NCI-H345 treated with DMSO at 0.1 percent for 48 hours (cell line): Measurements from ENCODE around the gene TRAF3IP1.
A peak's percentile ranks its signal among the peaks of the same experiment; 100 is the strongest.

Source experiments
- DNase-seq: peaks from one replicate; lab custom pipeline; 2025; ENCODE audit not compliant: unreplicated experiment; lab: John Stamatoyannopoulos, UW

The TRAF3IP1 gene

DNA sequence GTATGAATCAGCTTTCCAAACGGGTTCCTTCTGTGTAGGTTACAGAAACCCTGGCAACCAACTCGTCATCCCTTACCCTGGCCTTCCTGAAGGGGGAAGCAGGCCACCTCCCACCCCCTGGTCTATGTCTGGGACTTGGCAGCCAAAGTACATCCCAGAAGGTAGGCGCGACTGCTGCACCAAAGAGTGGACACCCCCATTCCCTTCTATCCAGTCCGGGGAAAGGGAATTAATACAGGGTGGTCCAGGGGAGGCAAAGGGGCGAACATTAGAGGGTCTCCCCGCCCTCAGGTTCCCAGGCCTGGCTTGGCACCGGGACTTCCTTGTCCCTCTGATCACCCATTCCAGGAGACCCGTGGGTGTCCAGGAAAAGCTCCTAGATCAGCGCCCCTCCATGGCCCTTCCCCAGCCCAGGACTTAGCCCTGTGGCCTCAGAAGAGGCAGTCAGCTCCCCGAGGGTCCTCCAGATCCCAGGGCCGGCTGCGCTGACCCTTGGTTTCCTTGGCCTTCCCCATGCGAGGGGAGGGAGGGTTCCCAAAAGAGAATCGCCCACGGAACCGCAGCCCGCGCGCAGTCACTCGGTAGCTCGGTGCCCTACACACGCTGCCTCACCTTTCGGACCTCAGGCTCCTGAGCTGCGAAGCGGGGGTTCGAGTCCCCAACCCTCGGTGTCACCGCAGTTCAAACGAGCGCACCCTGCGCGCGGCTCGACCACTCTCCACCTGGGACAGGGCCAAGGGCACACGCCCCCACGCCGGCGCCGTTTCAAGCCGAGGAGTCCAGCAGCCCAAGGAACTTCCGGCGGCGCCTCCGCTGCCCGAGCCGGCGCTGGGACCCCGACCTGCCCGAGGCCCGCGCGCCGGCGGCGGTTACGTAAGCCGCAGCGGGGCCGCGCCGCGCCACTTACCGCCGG, 32.3 kb upstream of the TRAF3IP1 start, which contains the start of gene PER2:
TSS of gene PER2 (minus strand) at position 874 of the 913 bp plus-strand sequence. CDS start 10,674 bp downstream, outside the sequence.
- no peak for DNase-seq

DNA sequence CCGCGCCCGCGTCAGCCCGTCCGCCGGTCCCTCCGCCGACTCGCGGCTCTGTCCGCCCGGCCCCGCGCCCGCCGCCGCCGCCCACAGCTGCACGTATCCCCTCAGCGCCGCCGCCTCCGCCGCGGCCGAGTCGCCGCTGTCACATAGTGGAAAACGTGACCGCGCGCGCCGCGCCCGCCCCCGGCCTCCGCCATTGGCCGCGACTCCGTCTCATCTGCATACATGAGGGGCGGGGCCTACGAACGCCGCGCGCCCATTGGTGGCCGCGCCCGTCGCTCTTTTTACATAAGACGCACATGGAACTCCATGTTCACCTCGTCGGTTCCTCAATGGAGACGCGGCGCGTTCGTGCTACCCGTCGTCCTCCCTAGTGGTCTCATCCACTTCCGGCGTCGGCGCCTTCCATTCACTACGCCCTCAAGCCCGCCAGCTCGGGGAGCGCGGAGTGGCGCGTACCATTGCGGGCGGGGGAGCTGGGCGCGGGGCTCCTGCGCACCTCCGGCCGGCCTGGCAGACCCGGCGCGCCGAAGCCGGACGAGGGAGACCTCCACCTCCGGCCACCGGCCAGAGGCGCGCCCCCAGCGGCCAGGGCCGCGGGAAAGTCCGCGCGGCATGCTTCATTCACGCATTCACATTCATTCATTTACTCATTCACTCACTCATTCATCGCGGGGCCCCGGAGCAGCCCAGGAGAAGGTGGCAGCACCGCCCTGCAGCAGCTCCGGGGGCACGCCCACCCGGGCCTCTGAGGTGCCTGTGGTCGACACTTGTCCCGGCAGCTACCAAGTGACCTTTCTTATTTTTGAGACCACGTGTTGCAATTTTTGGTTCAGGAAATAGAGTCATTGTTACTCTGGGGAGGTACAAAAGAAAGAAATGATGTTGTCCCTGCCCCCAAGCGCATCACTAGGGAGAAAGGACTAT, 31.4 kb upstream of the TRAF3IP1 start:
- peak; percentile 95 for DNase-seq

DNA sequence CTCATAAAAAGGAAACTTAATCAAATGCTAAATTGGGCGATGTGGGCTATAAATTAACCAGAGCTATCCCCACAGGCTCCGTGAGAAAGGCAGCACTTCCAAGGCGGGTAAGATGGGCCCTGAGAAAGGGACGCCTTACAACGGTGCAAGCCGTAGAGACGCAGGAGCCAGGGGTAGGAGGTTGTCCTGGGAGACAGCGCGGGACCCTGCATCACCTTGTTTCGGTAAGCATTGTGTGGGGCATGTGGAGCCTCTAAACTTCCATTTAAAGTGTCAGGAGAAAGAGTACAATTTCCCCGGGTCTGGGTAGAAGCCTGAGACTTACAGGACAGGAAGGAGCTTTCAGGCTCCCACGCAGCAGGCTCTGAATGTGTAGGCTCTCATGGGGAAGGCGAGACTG, 30.7 kb upstream of the TRAF3IP1 start:
- no peak for DNase-seq

DNA sequence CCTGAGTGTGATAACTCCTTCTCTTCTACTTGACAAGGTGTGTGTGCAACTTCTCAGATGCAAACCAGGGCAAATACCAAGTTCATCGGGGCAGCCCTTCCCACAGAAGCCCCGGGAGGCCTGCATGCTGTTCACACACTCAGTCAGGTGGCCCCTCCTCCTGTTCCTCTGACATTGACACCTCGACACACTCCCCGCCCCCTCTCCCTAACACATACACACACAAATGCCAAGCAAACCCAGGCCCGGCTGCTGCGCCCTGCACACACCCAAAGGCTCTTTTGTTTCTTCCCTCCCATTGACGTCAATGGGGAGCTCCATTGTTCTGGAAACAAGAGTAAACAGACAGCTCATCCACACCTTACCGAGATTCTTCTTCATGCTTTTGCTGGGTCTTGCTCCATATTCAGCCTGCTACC, 30.2 kb upstream of the TRAF3IP1 start:
- peak; percentile 84 for DNase-seq

DNA sequence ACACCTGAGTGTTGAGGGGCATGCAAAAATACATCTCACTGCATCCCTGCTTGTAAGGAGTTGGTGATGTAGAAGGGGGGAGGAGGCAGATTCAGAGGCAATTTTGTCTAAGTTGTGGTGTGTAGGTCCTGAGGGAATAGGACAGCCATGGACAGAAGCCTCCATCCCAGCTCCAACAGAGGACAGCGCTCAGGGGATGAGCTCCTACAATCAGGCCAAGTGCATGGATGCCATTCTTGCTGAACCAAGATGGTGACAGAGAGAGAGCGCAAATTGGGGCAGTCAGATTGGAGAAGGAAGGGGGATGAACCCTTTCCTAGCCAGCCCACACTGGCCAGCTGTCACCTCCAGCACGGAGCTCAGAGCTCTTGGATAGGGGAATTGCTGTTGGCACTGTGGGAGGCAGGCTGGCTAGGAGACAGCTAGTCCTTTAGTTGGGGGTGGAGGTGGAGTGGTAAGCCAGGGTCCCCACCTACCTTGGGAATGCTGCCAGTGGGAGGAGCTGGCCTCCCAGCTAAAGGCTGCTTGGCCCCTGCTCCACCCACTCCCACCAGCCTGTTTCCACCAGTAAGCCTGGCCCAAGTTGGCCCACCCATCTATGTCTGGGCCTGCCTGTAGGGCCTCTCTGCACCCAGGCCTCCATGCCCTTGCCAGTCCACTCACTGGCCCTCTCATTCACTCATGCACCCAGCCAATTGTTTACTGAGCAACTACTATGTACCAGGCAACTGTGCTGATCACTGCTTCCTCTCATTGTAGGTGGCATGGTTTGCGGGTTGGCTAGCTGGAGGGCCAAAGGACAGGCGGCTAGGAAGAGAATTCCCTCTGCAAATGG, 29.4 kb upstream of the TRAF3IP1 start:
- no peak for DNase-seq

DNA sequence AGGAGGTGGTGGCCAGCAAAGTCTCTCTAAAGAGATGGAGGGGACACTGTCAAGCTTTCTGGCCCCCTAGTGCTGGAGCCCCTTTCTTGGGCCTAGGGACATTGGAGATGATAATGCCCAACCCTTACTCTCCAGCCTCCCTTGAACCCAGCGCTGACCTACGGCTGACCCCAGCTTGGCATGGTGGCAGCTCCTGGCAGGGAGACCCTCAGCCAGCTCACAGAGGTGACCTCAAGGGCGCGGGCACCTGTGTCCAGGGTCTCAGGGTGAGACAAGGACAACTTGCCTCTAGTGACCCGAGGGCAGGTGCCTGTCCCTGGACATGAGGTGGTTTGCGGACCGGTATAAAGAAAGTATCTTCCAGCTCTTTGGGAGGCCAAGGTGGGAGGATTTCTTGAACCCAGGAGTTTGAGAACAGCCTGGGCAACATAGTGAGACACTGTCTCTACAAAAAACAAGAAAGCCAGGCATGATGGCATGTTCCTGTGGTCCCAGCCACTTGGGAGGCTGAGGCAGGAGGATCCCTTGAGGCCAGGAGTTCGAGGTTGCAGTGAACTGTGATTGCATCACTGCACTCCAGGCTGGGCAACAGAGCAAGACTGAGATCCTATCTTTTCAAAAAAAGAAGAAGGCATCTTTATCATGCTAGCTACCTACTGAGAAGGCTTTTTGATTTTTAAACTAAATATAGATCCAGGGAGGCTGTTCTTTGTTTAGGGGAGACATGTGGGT, 28.6 kb upstream of the TRAF3IP1 start:
- no peak for DNase-seq

DNA sequence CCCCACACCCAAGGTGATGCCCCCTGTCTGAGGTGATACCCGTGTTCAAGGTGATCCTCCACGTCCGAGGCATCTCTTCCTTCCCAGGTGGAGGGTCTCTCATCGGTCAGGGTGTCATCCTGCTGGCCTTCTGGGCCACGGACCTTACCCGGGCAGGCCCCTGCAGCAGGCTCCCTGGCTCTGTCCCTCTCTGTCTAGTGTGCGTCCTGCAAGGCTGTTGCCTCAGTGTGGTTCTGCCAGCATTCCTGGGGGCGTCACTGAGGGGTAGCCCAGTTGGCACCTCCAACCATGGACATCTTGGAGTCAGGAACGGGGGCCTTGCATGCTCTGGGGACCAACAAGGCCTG, 26.3 kb upstream of the TRAF3IP1 start:
- DNase-seq: no peak

DNA sequence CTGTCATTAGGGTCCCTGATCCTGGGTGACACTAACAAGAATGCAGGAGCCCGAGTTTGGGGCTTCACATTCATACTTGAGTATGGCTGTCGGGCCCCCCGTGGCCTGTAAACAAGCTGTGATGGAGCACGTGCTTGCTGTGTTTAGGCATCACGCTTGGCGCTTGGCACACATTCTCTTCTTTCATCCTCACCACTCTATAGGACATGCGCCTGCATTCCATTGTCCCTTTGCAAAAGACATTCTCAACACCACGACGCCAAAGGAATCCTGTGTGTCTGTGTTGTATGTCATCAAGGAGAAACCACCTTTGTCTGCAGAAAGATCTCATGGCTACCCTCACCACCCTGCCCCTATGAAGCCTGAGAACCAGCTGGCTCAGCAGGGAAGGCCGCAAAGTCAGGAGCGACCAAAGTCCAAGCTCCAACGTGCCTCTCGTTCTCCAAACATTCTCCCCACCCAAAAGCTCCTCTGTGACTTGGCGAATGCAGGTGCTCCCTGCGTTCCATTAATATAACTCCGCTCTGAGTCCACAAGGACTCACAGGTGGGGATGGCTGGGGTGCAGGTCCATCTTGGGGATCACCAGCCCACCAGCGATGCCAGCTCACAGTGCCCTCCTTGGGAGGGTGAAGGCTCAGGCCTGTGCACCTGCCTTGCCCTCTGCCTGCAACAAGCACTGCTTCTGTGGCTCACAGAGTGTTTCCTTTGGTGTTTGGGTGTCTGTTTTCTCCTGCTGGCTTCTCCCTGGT, 25.8 kb upstream of the TRAF3IP1 start:
- no peak for DNase-seq

DNA sequence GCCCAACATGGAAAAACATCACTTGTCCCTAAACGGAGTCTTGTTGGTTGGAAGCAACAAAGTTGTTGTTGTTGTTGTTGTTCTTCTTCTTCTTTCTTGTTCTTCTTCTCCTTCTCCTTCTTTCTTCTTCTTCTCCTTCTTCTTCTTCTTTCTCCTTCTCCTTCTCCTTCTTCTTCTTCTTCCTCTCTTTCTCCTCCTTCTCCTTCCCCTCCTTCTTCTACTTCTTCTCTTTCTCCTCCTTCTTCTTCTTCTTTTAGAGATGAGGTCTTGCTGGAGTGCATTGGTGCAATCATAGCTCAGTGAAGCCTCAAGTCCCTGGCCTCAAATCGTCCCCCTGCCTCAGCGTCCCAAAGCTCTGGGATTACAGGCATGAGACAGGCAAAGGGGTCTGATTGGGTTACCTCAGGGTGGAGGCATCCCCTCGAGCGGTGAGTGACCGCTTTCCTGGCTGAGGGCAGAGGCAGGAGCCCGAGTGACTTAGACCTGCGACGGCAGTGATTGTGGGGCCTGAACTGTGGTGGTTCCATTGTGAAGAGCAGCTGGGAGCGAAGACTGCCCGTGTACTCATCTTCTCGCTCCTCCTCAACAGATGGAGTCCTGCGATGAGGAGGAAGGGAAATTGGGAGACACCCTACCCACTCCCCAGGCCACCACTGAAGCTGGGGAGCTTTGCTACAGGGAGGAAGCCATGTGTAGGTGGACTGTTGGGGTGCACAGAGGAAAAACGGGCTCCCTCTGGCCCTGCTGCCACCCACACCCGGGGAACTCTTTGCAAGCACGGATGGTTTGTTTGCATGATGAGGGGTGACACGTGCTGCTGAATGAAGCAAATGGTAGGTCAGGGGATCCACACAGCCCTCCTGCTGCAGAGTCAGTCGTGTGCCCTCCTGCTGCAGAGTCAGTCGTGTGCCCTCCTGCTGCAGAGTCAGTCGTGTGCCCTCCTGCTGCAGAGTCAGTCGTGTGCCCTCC, 24.9 kb upstream of the TRAF3IP1 start:
- no peak for DNase-seq

DNA sequence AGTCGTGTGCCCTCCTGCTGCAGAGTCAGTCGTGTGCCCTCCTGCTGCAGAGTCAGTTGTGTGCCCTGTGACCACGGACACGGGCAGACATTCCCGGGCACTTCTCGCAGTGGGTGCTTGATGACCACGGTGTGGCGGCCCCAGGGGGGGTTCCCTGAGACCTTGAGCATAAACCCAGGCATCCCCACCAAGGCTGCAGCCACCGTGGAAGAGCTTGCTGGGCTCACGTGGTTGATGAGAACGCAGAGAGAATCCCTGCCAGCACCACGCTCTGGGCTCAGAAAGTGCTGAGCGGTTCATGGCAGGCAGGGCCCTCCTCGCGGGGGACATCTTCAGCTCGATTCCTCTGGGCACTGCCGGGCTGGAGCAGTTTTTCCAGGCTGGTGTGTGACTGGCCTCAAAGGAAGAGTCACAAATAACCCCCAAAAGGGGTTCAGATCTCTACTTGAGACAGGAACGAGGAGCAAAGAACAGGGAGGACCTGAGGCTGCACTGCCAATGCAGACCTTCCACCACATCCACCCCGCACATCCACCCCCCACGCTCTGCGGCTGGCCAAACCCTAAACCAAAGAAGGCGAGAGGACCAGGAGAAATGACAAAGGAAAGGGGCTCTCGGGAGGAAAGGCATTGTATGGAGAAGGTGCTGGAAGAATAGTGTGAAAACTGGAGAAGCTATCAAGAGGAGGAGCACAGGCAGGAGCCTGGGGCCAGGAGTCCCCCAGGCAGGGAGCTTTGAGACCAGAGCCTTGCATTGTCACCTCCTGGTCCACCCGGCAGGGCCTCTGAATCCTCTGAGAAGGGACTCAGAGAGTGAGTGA, 23.5 kb upstream of the TRAF3IP1 start:
- DNase-seq: no peak

DNA sequence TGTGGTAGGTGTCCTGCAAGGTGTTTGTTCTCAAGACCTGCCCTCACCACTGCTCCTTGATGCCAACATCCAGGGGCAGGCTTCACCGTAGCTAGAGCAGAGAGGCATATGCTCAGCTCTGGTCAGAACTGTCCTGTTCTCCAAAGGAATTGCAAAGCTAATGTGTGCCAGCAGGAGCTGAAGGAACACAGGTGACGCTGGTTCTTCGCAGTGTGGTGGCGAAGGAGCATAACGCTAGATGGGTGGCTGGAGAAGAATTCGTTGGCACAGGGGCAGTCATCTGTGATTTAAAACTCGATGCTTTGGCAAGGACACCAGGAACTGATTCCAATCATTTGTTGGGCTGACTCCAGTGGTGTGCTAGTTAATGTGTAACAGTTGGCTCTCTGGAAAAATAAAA, 20.5 kb upstream of the TRAF3IP1 start:
- no peak for DNase-seq

DNA sequence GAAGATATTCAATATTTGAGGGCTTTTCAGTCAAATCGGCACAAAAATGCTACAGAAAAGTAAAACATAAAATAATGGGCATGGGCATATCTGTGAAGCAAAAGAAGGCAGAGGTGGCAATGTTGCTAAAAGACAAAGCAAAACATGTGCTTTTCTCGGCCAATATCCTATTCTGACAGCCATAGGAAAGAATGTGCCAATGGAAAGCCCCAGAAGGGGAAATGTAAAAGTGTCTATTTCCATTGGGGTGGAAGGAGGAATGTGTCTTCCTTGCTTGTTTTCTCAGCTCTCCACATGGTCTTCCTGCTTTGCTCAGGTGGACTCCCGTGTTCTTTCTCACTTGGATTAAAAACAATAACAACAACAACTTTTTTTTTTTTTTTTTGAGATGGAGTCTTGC, 18.2 kb upstream of the TRAF3IP1 start:
- DNase-seq: no peak

DNA sequence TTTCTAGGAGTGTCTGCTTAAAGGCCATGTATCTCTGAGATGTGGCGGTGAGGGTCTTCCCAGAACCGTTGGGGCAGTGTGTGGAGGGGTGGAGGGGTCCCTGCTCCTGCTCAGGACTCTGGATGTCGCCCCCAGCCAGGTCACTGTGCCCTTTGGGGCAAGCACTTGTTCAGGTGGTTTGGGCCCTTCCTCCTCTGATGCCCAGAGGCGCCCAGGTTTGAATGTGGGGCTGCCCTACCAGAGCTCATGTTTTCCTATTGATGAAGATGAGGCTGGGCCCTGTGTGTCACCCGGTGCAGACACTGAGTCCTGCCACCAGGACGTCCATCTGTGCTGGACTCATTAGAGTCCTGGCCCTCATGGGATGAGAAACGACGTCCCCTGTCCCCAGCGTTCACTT, 17.6 kb upstream of the TRAF3IP1 start:
- DNase-seq: no peak

DNA sequence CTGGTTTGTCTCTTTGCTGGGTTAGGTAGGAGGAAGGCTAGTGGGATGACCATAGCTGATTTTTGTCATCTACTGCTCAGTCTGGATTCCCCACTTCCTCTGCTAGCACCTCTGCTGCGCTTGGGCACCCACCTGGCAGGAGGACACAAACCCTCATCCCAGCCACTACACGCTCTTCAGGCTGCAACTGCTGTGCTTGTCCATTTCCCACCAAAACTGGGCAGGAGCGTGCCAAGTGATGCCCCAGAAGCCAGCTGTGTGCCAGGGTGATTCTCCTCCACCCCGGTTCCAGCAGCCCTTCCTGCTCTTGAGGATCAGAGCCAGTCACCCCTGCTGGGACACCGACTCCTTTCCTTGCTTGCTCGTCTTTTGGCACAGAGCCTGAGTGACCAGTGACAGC, 16.2 kb upstream of the TRAF3IP1 start:
- DNase-seq: no peak

DNA sequence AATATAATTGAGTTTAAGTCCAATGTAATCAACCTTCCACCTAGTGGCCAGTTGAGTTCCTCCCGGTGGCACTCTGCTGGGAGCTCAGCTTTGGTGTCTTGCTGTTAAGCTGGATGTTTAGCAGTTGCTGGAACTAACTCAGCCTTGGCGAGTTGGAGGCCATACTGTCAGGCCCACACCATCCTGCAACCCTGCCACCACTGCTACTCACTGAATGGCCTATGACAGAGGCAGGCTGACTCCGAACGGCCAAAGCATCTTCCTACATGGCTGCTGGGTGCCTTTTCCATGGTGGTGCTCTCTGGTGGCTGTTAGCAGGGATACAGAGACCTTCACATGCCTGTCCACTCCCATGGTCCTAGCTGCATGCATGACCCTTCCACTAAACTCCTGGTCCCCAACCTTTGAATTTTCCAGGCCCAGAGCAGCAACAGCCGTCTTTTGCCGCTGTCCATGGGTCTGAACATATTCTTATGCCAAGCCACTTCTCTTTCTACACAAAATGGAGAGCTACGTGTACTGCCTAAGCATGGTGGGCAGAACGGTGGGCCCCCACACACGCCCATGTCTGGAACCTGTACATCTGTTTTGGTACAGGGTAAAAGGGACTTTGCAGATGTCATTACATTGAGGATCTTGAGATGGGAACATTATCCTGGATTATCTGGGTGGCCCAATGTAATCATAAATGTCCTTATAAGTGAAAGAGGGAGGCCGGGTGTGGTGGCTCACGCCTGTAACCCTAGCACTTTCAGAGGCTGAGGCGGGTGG, 15.0 kb upstream of the TRAF3IP1 start:
- DNase-seq: no peak

DNA sequence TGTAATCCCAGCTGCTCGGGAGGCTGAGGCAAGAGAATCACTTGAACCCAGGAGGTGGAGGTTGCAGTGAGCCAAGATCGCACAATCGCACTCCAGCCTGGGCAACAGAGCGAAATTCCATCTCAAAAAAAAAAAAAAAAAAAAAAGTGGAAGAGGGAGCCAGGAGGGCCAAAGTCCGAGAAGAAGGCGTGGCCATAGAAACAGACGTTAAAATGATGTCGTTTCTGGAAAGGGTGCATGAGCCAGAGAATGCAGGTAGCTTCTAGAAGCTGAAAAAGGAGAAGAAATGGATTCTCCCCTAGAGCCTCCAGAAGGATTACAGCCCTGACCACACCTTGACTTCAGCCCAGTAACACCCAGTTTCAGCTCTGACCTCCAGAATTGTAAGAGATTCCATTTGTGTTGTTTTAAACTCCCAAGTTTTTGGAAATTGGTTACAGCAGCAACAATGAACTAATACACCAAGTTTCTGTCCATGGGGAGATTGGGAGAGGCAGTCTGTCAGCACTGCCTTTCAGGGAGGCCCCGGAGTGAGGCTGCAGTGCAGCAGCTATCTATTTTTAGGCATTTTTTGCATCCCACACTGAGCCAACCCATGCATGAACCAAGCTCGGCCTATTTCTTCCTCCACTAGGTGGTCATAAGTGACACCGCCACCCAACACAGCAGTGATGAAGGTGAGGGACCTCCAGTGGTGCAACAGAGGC, 14.2 kb upstream of the TRAF3IP1 start:
- no peak for DNase-seq
